ENCODE data around the gene TCP11X2.
"Not testable (repeated sequence)": the region's sequence is repeated elsewhere in the genome, so short reads cannot be mapped to it uniquely, and the experiment has no call there.

TCP11X2 gene

GRCh38 chrX:102471762-102472220 is at the start of gene TCP11X2:
TSS of gene TCP11X2 (minus strand) at chrX:102471812.
- not testable (repeated sequence) for DNase-seq

DNA sequence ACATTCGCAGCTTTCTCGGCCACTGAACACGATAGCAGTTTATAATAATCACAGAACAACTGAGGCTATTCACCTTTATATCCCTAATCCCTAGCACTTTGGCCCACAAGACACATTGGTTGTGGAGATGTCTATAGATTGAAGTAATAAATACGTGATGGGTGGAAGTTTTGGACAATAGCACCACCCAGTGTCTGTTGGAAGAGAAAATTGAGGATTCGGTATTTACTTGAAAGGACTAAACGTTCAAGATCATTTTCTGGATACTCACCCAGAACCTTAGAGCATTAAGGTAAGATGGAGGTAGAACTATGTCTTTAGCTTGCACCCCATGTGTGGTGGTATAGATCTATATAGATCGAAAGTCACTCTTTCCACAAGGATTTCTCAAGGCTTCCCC is 45.7 kb upstream of the TCP11X2 start:
- DNase-seq: peak; percentile 2

GRCh38 chrX:102515975-102516941 is 44.6 kb upstream of the TCP11X2 start, which contains the start of gene TMSB15A:
TSS of gene TMSB15A (minus strand) at chrX:102516739.
- peak; percentile 14 for DNase-seq

DNA sequence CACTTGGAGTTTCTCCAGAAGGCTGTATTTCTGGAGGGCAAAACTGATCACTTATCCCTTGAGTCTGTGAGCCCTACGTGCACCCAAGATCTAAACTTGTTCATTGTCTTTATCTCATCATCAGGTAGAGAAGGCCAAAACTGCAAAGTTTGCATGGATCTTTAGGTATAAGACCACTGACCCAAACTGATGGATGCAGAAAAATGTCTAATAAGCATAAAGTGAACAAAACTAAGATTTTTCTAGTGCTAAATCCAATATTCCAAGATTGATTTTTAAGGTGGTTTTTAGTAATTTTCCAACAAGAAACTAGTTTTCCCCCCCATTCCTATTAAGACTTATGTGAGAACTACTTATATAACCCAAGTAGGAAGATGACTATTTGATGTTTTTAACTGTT is 42.9 kb upstream of the TCP11X2 start:
- no peak for DNase-seq

- DNase-seq: no peak
Observed at GRCh38 chrX:102498732-102499131, 27.1 kb upstream of the TCP11X2 start.

- no peak for DNase-seq
Observed at GRCh38 chrX:102491766-102492165, 20.2 kb upstream of the TCP11X2 start.

GRCh38 chrX:102478765-102479164 is 7.2 kb upstream of the TCP11X2 start:
- not testable (repeated sequence) for DNase-seq

DNA sequence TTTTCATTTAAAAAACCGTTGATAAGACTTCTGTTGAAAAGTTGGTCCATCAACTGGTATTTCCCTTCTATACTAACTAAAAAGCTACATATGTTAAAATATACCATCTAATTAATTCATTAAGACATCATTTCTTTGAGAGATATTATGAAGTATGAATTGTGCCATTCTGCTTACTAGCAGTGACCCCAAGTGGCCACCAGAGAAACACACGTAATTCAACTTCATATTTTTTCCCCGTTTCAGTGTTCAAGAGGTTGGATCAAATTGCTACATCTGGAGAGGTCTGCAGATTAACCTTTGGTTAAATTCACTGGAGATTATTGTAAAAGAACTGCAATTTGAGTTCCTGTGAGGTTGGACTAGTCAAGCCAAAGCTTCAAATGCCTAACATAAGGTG is 1.4 kb downstream of the TCP11X2 start:
- not testable (repeated sequence) for DNase-seq

GRCh38 chrX:102458615-102459014 is 13.0 kb downstream of the TCP11X2 start:
- not testable (repeated sequence) for DNase-seq

DNA sequence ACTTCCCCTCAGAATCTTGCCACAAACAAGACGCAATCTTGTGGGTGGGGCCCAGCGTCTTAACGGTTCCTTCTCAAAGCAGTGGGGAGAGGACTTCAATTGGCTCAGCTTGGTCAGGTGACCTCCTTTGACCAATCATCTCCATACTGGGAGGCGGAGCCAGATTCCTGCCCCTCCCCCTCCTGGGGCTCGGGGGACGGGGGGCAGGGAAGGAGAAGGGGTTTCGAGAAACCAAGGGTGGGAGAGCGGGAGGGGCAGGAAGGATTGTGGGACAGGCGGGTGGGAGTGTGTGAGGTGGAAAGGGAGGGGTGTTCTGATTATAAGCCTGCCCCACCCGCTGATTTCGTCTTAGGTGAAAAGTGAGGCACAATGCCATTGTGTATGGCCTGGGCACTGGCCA is 31.7 kb downstream of the TCP11X2 start, which contains the start of gene NXF2B:
TSS of gene NXF2B (minus strand) at position 101 of the 400 bp plus-strand sequence. CDS start 59,972 bp downstream, outside the sequence.
- not testable (repeated sequence) for DNase-seq

DNA sequence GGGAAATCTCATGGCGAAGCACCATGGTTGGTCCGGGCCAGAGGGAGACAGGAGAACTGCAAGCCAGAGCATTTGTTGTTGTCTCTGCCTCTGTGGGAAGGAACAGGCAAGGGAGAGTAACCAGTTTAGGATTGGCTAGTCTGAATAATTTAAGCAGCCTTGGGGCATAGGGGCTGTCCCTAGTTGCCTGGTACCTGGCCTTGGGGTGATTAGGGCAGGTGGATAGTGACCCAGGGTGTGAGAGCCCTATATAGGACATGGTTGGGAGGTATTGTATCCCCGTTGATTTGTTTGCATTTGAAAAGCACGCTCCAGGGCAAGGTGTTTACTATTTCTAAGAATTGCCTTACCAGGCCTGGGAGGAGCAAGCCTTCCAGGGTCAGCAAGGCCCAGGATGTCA is 57.1 kb downstream of the TCP11X2 start:
- DNase-seq: not testable (repeated sequence)
